ENCODE results near the gene NFAT5. TPM values are rescaled to one million over a fixed set of nuclear protein-coding genes. Genes with fewer than 3 reads are reported as not detected.

The NFAT5 gene
- total RNA-seq, 1 experiment from 2014 or later: 21.0 TPM

DNA sequence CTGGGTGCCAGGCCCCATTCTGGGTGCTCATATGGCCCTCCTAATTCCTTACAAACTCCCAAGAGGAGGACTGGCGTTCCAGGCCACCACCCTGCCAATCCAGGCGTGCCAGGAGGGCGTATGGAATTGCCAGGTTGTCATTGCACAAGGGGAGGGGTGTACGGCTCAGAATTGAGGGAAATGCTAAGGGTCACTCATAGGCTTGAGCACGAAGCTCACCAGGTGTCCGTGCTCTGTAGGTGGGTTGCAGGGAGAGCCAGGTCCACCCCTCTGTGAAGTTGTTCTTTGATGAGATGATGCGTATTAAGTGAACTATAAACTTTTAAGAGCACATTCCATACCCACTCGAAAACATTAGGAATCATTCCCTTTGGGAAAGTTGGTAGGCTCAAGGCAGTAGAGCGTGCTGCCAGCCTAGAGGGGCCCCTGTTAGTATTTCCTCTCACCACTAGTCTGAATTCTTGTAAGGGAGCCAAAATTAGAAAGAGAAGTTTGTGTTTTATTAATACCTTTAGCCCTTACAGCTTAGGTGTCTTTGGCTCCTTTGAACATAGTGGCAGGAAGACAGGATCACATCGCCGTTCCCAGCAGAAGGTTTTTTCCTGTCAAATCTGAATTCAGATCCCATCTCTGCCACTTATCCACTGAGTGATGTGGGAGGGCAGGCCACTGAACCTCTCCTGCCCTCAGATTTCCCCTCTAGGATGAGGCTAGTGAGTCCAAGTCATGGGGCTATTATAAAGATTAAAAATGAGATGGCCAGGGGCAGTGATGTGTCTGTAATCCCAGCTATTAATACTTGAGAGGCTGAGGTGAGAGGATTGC lies 38.7 kb upstream of the NFAT5 start:
- H3K4me3 Mint-ChIP-seq: no peak overlapping the region
- Histone ChIP-seq H3K18ac (ENCODE audit: insufficient read length, low read depth, low read length) (no peak overlapping the region), H4K5ac (ENCODE audit: insufficient read length, low read depth, low read length) (no peak overlapping the region), H4K8ac (replicated peaks; ENCODE audit: insufficient read length, low read depth, low read length) (no peak overlapping the region), H3K23me2 (ENCODE audit: insufficient read length, low read depth, low read length, poor library complexity, severe bottlenecking) (no peaks in the 10 kb centered on the region), H2BK120ac (ENCODE audit: low read depth, low read length, poor library complexity, severe bottlenecking) (no peak overlapping the region), H3K27ac (ENCODE audit: insufficient read length, low read depth, low read length) (no peak overlapping the region), H2AFZ (ENCODE audit: low read length) (no peak overlapping the region), H3K56ac (ENCODE audit: insufficient read length, low read depth, low read length) (no peak overlapping the region), H3K9ac (ENCODE audit: extremely low read depth, insufficient read length, low read length) (no peak overlapping the region), H3K27me3 (ENCODE audit: insufficient read depth, low read length) (no peaks in the 10 kb centered on the region), H2BK5ac (ENCODE audit: insufficient read length, low read length) (no peak overlapping the region), H2BK20ac (ENCODE audit: low read depth, low read length, poor library complexity, severe bottlenecking) (no peak overlapping the region), H3T11ph (ENCODE audit: low read length) (no peak overlapping the region), H3K4me1 (ENCODE audit: insufficient read depth, low read length) (no peaks in the 10 kb centered on the region; the same call in 1 of the 2 replicates), H3K14ac (ENCODE audit: insufficient read depth, low read length) (0 out of 2 replicates have a peak overlapping the region, but pooled peaks have one; percentile 22), H2AK5ac (ENCODE audit: insufficient read length, low read length) (no peak overlapping the region), H3K79me1 (ENCODE audit: insufficient read depth, low read depth, low read length, poor library complexity, severe bottlenecking) (no peaks in the 10 kb centered on the region), H2BK15ac (ENCODE audit: low read depth, low read length) (no peak overlapping the region), H3K9me3 (ENCODE audit: control insufficient read depth, low read depth, low read length) (no peaks in the 10 kb centered on the region), H4K20me1 (ENCODE audit: control insufficient read depth, insufficient read depth, insufficient read length) (no peaks in the 10 kb centered on the region), H3K79me2 (ENCODE audit: insufficient read depth, low read length) (no peaks in the 10 kb centered on the region), H2BK12ac (ENCODE audit: insufficient read length, low read depth, low read length) (no peak overlapping the region), H4K91ac (ENCODE audit: insufficient read length, low read depth, low read length) (no peak overlapping the region), H3K23ac (ENCODE audit: insufficient read length, low read depth, low read length) (no peak overlapping the region), H3K4ac (ENCODE audit: low read depth, low read length) (no peak overlapping the region), H3K4me2 (ENCODE audit: insufficient read depth, insufficient read length, low read length) (no peak overlapping the region)
- H3K9me3 Mint-ChIP-seq: no peaks in the 10 kb centered on the region
- H3K27me3 Mint-ChIP-seq (ENCODE audit: low read depth): no peaks in the 10 kb centered on the region
- WGBS (ENCODE audit: extremely low coverage, insufficient read length, low lambda C conversion rate): no CpG with 5 or more reads among the region's 11 CpGs
- H3K27ac Mint-ChIP-seq: no peak overlapping the region
- TF ChIP-seq, protein P1, sequence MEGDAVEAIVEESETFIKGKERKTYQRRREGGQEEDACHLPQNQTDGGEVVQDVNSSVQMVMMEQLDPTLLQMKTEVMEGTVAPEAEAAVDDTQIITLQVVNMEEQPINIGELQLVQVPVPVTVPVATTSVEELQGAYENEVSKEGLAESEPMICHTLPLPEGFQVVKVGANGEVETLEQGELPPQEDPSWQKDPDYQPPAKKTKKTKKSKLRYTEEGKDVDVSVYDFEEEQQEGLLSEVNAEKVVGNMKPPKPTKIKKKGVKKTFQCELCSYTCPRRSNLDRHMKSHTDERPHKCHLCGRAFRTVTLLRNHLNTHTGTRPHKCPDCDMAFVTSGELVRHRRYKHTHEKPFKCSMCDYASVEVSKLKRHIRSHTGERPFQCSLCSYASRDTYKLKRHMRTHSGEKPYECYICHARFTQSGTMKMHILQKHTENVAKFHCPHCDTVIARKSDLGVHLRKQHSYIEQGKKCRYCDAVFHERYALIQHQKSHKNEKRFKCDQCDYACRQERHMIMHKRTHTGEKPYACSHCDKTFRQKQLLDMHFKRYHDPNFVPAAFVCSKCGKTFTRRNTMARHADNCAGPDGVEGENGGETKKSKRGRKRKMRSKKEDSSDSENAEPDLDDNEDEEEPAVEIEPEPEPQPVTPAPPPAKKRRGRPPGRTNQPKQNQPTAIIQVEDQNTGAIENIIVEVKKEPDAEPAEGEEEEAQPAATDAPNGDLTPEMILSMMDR (conservative IDR thresholded peaks at IDR 0.05): peak; percentile 26; the same call in 2 of the 3 replicates
- H3K36me3 Mint-ChIP-seq (ENCODE audit: insufficient read depth in 1 of 3, low read depth in 3 of 3): no peaks in the 10 kb centered on the region
- peaks cover 25 to 37% of the 10 kb centered on the region in 2 experiments for H3K4me1 Mint-ChIP-seq
- DNase-seq: no peak

Measured in H9 (cell line).